Common myeloid progenitor, CD34-positive (primary cell): ENCODE measurements around the gene SCGB2B2.
"Not testable (repeated sequence)": the region's sequence is repeated elsewhere in the genome, so short reads cannot be mapped to it uniquely, and the experiment has no call there.

Experiments
- CTCF ChIA-PET: fragments of 350-600 bp; sonication (Branson Sonifier 250); formaldehyde crosslinking; loops from one replicate; lab custom pipeline; 2021; ENCODE audit warnings: antibody characterized with exemption; lab: Charles Lee
- POLR2A ChIA-PET: fragments of 350-600 bp; sonication (Branson Sonifier 250); formaldehyde crosslinking; loops from one replicate; lab custom pipeline; 2021; ENCODE audit warnings: antibody characterized with exemption; lab: Charles Lee
- DNase-seq, 3 donors: peaks; one replicate each; pipeline versions ENCODE4 v3.0.0 to v3.0.0-alpha.2; 2013
- H3K27ac ChIP-seq, 2 experiments: 1 replicate in 1 of 2; 2 replicates in 1 of 2; pipeline ENCODE4 v1.7.0; 2013; ENCODE audit warnings: inconsistent platforms in 2 of 2, low read length in 2 of 2, mild to moderate bottlenecking in 2 of 2, low read depth in 1 of 2, moderate library complexity in 1 of 2; ENCODE audit not compliant: severe bottlenecking in 2 of 2, insufficient read depth in 1 of 2, poor library complexity in 1 of 2
- H3K27me3 ChIP-seq, 5 experiments: replicated peaks in 2 of 5; 1 replicate in 3 of 5; 2 replicates in 2 of 5; pipeline versions ENCODE4 v1.6.1 to v1.7.0; 2013; ENCODE audit warnings: low read length in 4 of 5, mild to moderate bottlenecking in 2 of 5, moderate library complexity in 2 of 5, inconsistent platforms in 1 of 5; ENCODE audit not compliant: insufficient read depth in 5 of 5, control insufficient read depth in 4 of 5
- H3K36me3 ChIP-seq, 4 experiments: 1 replicate in 2 of 4; 2 replicates in 2 of 4; pipeline versions ENCODE4 v1.6.1 to v1.7.0; 2013; ENCODE audit warnings: low read length in 3 of 4, control low read depth in 1 of 4, mild to moderate bottlenecking in 1 of 4; ENCODE audit not compliant: control insufficient read depth in 4 of 4, insufficient read depth in 4 of 4
- H3K4me1 ChIP-seq, 4 experiments: 1 replicate in 3 of 4; 2 replicates in 1 of 4; pipeline versions ENCODE4 v1.6.1 to v1.7.1; 2013; ENCODE audit warnings: low read length in 3 of 4, mild to moderate bottlenecking in 3 of 4, control low read depth in 1 of 4, inconsistent platforms in 1 of 4, moderate library complexity in 1 of 4; ENCODE audit not compliant: control insufficient read depth in 4 of 4, insufficient read depth in 4 of 4; ENCODE audit errors: control extremely low read depth in 1 of 4
- H3K4me3 ChIP-seq, 7 experiments: 1 replicate in 4 of 7; 2 replicates in 3 of 7; pipeline versions ENCODE4 v1.5.1 to v1.7.0; 2013; ENCODE audit warnings: mild to moderate bottlenecking in 7 of 7, low read length in 6 of 7, moderate library complexity in 6 of 7, inconsistent platforms in 2 of 7, low read depth in 2 of 7, control low read depth in 1 of 7; ENCODE audit not compliant: insufficient read depth in 4 of 7, control insufficient read depth in 1 of 7; ENCODE audit errors: extremely low read depth in 1 of 7
- H3K9me3 ChIP-seq, 5 experiments: 1 replicate in 4 of 5; 2 replicates in 1 of 5; pipeline versions ENCODE4 v1.6.1 to v1.7.1; 2013; ENCODE audit warnings: low read length in 4 of 5, mild to moderate bottlenecking in 2 of 5, inconsistent platforms in 1 of 5, low read depth in 1 of 5, moderate library complexity in 1 of 5; ENCODE audit not compliant: control insufficient read depth in 4 of 5, insufficient read depth in 2 of 5; ENCODE audit errors: control extremely low read depth in 1 of 5
- WGBS: methylation state at CpG from one replicate; pipeline ENCODE4 v1.1.5; 2013; ENCODE audit not compliant: insufficient coverage; 5-methylcytosine and 5-hydroxymethylcytosine counted together

The SCGB2B2 gene

DNA sequence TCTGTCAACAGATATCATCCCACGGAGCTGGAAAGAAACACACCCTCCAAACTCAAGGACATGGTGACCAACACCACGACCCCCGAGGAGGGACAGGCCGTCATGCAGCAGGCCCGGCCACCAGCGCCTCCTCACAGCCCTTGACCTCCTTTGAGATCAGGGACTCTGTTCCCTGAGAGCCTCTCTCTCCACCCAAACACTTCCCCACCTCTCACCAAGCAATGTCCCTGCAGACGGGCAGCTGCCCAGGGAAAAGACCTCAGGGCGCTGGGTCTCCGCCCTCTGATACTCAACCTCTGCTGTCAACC, 10.0 kb downstream of the SCGB2B2 start:
- ChIA-PET CTCF (no interaction called here), POLR2A (no interaction called here)
- H3K9me3 ChIP-seq, result peaks cover 0 to 2% (median 0%) of the 10 kb centered on the region in 5 experiments
- H3K36me3 ChIP-seq, result no peaks in the 10 kb centered on the region
- no peak overlapping the region for H3K4me3 ChIP-seq
- H3K27me3 ChIP-seq, result no peaks in the 10 kb centered on the region
- WGBS, result 98% methylated on average over 6 of the region's 9 CpGs
- H3K27ac ChIP-seq, result no peak overlapping the region
- H3K4me1 ChIP-seq, result no peaks in the 10 kb centered on the region
- DNase-seq, result no peak

DNA sequence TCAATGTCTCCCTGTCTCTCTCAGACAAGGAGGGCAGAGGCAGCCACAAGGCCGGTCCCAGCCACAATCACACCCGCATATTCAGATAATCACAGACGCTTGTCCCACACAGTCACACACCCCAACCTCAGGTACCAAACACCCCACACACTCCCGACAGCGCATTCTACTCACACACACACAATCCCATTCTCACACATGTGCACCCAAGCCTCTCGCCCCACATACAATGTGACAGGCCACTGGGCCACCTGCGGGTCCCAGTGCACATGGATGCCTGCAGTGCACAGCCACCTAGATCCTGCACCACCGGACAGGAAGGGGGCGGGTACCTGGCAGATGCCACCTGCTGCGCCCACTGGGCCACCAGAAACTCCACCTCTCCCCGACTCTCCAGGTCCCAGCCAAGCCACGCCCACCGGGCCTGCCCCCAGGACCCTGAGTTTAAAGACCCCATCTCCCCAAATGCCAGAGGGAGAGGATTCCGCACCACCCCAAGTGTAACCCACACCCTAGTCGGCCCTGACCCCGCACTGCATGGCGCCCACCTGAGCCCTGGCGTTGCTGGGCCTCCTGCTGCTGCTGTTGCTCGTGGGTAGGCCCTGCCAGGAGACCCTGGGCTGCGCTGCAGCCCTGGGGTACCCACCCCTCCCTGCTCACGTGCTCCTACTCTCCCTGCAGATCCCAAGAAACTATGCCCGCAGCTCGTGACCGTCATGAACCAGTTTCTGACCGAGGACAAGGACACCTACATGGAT, 10.6 kb downstream of the SCGB2B2 start:
- WGBS, result 99% methylated on average over 23 of the region's 25 CpGs
- ChIA-PET POLR2A (no interaction called here), CTCF (no interaction called here)
- Histone ChIP-seq H3K27me3 (no peaks in the 10 kb centered on the region), H3K9me3 (peaks cover 0 to 3% (median 0%) of the 10 kb centered on the region in 5 experiments), H3K4me3 (no peak overlapping the region), H3K27ac (no peak overlapping the region), H3K36me3 (no peaks in the 10 kb centered on the region), H3K4me1 (no peaks in the 10 kb centered on the region)
- no peak for DNase-seq

DNA sequence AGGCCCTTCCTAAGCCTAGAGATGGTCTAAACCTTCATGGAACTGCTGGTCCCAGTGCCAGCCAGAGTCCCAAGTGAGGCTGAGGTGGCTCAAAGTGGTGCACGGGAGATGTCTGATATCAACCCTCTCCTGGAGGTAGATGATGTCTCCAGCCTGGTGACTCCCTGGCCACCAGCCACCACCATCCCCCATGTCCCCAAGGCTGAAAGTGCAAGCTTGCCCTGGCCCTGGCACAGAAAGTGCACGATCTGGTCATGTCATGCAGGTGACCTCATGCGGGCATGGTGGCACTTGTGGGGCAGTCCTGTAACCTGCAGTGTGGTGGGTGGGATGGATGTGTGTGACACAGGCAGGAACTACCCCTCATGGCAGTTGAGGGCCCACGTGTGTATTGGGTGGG, 11.7 kb downstream of the SCGB2B2 start:
- H3K9me3 ChIP-seq, H3K36me3 ChIP-seq, CTCF ChIA-PET, DNase-seq, H3K4me3 ChIP-seq, H3K27ac ChIP-seq, H3K4me1 ChIP-seq, POLR2A ChIA-PET, H3K27me3 ChIP-seq: not testable (repeated sequence)
- WGBS, result 94% methylated on average over 3 of the region's 4 CpGs

DNA sequence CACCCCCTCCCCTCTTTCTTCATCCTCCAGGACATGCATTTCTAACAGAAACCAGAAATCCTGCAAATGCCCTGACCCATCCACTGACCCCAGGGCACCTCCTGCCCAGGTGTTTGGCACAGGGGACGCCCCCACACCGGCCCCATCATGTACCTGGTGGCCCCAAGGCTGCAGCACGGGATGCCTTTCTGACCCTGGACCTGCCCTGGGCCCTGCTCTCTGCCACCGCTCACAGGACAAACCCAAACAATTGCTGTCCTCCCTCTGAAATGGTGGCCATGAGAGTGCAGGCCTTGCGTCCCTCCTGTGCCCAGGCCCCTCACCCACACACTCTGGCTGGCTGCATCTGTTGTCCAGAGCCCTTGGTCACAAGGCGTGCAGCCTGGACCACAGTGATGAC, 12.1 kb downstream of the SCGB2B2 start:
- Histone ChIP-seq H3K4me1 (no peaks in the 10 kb centered on the region), H3K36me3 (no peaks in the 10 kb centered on the region), H3K4me3 (no peak overlapping the region), H3K9me3 (peaks cover 0 to 3% (median 0%) of the 10 kb centered on the region in 5 experiments), H3K27me3 (no peaks in the 10 kb centered on the region), H3K27ac (no peak overlapping the region)
- ChIA-PET POLR2A (no interaction called here), CTCF (no interaction called here)
- DNase-seq, result no peak
- 95% methylated on average over 6 of the region's 6 CpGs for WGBS

DNA sequence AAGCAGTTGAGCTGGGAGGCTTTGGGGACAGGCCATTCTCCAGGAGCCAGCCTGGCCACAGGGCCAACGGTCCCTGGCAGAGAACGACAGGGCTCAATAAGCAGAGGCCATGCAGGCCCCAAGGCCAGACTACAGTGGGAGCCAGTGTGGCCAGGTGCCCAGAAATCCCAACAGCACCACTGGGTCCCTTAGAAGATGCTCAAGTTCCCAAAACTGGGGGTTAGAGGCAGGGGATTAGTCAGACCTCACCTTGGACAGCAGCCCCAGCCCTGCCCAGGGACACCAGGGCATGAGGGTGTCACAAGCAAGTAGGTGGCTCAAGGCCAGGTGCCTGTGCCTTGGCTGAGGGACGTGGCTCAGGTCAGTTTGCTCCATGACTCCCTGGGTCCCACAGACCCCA, 12.8 kb downstream of the SCGB2B2 start:
- no peaks in the 10 kb centered on the region for H3K4me1 ChIP-seq
- no peaks in the 10 kb centered on the region for H3K36me3 ChIP-seq
- H3K4me3 ChIP-seq, result no peak overlapping the region
- no peaks in the 10 kb centered on the region for H3K27me3 ChIP-seq
- H3K27ac ChIP-seq, result no peak overlapping the region
- POLR2A ChIA-PET, result no interaction called here
- H3K9me3 ChIP-seq, result peaks cover 0 to 3% (median 0%) of the 10 kb centered on the region in 5 experiments
- DNase-seq, result no peak
- WGBS, result 96% methylated on average over 3 of the region's 3 CpGs
- CTCF ChIA-PET, result no interaction called here

DNA sequence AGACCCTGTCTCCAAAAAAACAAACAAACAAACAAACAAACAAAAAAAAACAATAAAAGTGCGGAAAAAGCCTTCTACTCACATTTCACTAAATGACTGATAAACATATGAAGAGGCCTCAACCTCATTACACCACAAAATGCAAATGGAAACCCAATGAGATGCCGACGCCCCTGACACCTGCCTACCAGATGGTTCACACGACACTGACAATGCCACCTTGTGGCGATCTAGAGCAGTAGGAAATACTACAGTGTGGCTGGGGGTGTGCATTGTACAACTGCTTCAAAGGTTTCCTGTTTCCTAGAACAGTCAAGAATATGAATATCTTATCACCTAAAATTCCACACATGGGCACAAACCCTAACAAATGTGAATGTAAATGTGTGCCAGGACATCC, 14.0 kb downstream of the SCGB2B2 start:
- Histone ChIP-seq H3K4me3 (no peak overlapping the region), H3K36me3 (no peaks in the 10 kb centered on the region), H3K9me3 (peaks cover 0 to 3% (median 0%) of the 10 kb centered on the region in 5 experiments), H3K27ac (no peak overlapping the region), H3K4me1 (no peaks in the 10 kb centered on the region), H3K27me3 (no peaks in the 10 kb centered on the region)
- POLR2A ChIA-PET, result no interaction called here
- DNase-seq, result peak; percentile 16 to 63 (median 51)
- CTCF ChIA-PET, result interaction anchor here (0.7 to 1.4 kb wide), 2 partner anchors 11 to 27 kb away, joined by 3 read pairs; no protein-coding TSS in a partner anchor
- 46% methylated on average over 4 of the region's 5 CpGs for WGBS

DNA sequence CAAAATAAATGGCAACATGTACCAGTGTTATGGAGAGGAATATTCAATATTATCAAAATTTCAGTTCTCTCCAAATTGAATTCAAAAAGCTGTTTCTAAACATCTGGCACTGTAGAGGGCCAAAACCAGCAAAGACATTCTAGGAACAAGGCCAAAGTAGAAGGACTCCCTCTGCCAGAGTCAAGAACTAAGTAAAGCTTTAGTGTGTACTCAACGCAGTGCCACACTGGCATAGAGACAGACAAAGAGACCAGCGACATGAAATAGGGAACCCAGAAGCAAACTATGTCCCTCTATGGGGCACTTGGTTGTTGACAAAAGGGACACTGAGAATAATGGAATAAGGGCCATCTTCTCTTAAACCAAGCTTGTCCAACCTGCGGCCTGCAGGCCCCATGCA, 15.6 kb downstream of the SCGB2B2 start:
- WGBS, result 96% methylated on average over 3 of the region's 3 CpGs
- Histone ChIP-seq H3K36me3 (no peaks in the 10 kb centered on the region), H3K4me1 (no peaks in the 10 kb centered on the region), H3K27ac (no peak overlapping the region), H3K9me3 (peaks cover 0 to 3% (median 0%) of the 10 kb centered on the region in 5 experiments), H3K27me3 (no peaks in the 10 kb centered on the region), H3K4me3 (no peak overlapping the region)
- ChIA-PET CTCF (interaction anchor here (1.2 to 1.4 kb wide), 2 partner anchors 20 to 29 kb away, joined by 3 read pairs; no protein-coding TSS in a partner anchor), POLR2A (no interaction called here)
- no peak for DNase-seq
